ENCODE data around the gene MCUB.
A peak's percentile ranks its signal among the peaks of the same experiment; 100 is the strongest.

Gene MCUB

GRCh38 chr4:109684727-109685126 lies 124.7 kb downstream of the MCUB start:
- no peak for DNase-seq

DNA sequence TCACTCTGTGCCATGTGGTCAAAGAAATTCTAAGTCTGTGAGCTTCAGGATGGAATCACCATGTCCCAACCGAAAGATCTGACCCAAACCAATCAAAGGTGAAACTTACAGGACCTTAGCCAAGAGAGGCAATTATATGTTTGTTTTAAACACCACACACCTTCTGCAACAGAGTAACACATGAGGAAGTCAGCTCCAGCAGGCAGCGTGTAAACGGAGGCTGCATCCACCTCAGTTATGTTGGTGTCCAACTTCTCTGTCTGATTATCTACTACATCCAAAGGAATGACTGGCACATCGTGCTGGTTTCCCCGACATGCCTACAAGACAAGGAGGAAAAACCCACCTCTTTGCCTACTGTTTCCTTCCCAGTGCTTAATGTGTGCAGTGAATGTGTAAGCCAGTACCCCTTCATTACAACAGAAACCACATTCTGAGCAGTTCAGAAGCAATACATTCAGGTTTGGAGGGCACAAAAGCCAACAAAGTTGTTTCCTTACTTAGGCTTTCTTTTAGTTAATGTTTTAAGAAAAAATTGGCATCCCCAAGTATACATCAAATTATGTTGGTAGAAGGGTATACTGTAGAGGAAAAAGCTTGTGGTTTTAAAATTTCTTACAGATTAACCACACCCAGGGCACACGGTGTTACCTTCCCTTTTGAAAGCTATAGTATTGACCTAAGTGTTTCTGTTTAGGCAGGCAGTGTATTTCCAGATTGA lies 130.8 kb downstream of the MCUB start:
- peak; percentile 21 for DNase-seq

DNA sequence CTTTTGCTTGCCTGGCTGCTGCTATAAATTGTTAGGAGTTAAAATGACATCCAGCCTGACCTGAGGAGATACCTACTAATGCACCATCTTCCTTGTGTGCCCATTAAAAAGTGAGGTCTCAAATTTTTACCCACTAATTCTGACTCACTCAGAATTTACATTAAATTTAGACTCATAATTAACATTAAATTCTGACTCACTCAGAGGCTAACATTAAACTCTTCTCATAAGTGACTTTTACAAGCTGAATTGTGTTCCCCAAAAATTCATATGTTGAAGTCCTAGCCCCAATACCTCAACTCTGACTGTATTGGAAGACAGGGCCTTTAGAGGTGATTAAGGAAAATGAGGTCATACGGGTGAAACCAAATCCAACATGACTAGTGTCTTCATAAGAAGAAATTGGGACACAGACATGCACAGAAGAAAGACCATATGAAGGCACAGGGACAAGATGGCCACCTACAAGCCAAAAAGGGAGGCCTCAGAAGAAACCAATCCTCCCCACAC lies 131.4 kb downstream of the MCUB start:
- DNase-seq: no peak

DNA sequence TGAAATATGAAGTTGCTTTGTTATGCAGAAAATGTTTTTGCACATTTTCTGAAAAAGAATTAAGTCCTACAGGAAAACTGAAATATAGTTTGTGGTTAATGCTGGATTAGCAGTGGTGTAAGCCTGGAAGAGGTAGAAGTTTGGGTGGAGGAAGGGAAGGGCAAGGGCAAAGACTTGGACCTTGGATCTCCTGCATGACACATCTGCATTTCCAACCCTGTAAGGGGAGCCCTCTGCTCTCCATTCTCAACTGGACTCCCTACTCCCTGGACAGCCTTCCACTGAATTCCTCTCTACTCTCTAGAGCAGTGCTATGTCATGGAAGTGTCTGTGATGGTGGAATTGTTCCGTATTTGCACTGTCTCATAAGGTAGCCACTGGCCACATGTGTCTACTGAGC lies 138.6 kb downstream of the MCUB start:
- DNase-seq: no peak

DNA sequence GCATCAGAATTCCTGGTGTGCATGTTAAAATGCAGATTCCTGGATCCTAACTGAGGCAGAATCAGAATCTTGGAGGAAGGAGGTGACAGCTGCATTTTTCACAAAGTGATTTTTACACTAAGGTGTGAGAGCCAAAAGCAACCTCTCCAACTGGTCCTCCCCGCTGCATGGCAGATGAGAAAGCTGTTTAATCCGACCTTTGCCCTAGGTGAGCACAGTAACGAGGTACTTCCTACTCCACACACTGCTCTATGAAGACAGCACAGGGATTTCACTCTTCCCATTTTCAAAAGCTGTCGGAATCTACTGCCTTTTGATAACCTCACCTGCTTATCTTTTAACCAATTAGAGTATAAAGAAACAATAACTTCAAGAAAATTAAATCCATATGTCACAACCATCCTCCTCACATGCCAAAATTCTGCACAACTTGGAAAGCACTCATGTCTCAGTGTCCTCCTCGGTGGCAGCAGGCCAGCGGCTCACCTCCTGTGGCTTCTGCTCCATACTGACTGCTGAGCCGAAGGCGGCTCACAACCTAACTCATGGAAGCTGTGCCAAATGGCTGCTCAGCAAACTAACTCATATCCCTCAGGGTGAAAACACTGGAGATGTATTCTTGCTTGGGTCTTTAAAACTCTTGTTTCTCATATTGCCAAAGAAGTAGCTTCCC lies 139.6 kb downstream of the MCUB start:
- DNase-seq: no peak

DNA sequence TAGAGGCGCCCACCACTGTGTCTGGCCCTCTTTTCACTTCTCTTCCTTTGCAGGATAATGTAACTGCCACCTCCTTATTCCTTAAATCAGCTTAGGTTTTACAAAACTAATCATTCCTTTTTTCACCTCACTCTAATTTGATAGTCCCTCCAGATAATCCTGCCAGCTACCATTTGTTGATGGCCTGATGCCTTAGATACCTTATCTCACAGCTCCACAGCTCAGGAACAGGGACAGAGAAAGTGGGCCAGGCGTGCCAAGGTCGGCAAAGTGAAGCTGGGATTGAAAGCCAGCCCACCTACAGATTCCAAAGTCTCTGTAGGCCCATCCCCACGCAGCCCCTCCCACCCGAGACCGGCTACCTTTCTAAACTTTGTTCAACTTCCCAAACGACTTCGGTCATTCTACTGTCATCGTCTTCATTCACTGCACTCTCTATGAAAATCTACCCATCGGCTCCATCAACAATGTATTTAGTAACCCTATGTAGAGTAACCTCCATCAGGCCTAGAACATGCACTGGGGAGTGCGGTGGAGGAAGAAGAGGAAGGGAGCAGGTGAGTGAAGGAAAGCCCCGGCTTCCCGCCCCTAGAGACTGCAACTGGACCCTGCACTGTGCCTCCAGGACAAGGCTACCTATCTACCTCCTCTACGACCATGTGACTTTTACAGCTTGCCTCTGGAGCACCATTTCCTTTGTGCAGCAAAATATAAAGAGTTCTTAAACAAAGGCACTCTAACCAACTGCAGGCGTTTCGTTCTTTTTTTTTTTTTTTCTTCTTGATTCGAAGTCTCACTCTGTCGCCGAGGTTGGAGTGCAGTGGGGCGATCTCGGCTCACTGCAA lies 141.7 kb downstream of the MCUB start:
- DNase-seq: no peak

GRCh38 chr4:109702950-109703663 lies 143.1 kb downstream of the MCUB start, which contains the start of gene CASP6:
TSS of gene CASP6 (minus strand) at chr4:109703445. CDS start at chr4:109703395, 50 bp downstream.
- DNase-seq: peak; percentile 78

DNA sequence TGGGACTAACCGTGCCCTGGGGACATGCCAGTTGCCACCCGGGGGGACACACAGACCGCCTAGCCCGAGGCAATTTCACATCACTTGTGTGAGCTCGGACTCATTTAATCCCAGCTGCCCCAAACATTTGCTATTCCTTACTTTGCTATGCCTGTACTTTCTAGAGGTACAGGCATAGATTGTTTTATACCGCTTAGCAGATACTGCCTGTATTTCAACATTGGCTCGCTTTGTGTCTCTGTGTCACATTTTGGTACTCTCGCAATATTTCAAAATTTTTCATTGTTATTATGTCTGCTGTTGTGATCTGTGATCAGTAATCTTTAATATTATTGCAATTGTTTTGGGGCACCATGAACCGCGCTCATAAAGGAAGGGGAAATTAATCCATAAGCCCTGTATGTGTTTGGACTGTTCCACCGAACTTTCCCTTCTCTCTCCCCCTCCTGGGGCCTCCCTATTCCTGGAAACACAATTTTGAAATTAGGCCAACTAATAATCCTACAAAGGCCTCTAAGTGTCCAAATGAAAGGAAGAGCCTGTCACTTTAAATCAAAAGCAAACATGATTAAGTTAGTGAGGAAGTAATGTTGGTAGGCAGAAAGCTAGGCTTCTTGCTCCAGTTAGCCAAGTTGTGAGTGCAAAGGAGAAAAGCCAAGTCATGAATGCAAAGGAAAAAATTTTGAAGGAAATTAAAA lies 143.8 kb downstream of the MCUB start:
- no peak for DNase-seq

- no peak for DNase-seq
Observed at GRCh38 chr4:109708435-109708834, 148.4 kb downstream of the MCUB start.

- no peak for DNase-seq
Observed at GRCh38 chr4:109708990-109709389, 148.9 kb downstream of the MCUB start.

- DNase-seq: no peak
Observed at GRCh38 chr4:109713500-109713899, 153.5 kb downstream of the MCUB start.

DNA sequence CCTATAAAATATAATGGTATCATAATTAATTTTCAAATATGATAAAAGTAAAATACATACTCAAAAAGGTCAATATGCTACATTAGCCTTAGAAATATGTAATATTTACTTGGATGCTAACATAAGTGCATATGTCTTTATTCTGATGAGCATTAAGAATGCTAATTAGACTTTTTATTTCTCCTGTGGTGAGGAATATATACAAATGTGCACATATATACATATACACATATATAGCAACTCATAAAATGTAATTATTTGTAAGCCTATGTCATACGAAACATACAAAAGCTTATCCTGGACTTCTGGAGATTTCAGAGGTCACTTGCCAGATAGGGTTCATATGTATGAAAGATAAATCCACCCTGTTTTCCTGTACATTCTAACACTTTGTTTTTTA lies 158.7 kb downstream of the MCUB start:
- DNase-seq: no peak

- DNase-seq: no peak
Observed at GRCh38 chr4:109719604-109720003, 159.6 kb downstream of the MCUB start.

DNA sequence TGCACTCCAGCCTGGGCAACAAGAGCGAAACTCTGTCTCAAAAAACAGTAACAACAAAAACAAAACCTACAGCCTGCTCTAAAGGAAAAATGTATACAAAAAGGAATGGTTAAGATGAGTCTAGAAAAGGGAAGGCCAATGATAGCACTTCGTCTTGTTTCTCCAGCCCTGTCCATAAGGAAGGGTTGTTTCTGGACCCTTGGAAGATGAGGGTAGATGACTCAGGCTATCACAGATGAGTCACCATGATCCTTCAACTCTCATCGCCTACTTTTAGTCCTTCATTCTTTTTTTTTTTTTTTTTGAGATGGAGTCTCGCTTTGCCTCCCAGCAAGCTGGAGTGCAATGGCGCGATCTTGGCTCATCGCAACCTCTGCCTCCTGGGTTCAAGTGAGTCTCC lies 161.0 kb downstream of the MCUB start:
- no peak for DNase-seq

DNA sequence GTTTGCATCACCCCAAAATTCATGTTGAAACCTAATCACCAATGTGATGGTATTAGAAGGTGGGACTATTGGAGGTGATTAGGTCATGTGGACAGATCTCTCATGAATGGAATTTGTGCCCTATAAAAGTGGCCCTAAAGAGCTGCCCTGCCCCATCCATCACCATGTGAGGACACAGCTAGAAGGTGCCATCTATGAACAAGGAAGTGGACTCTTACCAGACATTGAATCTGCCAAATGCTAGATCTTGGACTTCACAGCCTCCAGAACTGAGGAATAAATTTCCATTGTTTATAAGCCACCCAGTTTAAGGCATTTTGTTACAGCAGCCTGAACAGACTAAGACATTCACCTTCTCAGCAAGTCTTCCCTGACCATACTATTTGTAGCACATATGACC lies 162.3 kb downstream of the MCUB start:
- no peak for DNase-seq

- no peak for DNase-seq
Observed at GRCh38 chr4:109723110-109723509, 163.1 kb downstream of the MCUB start.

DNA sequence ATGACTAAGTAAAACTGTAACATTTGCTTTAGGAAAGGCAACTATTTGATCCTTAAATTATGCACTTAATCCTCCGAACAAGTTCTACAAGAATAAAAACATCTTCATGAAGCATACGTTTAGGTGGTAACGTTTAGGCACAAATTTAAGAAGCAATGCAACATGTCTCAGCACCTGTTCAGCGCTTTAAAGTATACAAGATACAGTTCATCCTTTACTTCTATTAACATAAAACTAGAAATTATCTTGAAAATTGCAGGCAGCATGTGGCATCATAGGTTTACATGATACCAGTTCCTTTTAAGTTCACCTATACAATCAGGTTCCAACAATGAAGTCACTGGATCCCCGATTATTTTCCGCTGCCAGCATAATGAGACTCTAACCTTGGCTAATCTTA lies 168.3 kb downstream of the MCUB start:
- DNase-seq: no peak

GRCh38 chr4:109729117-109729717 lies 169.2 kb downstream of the MCUB start:
- peak; percentile 11 for DNase-seq

DNA sequence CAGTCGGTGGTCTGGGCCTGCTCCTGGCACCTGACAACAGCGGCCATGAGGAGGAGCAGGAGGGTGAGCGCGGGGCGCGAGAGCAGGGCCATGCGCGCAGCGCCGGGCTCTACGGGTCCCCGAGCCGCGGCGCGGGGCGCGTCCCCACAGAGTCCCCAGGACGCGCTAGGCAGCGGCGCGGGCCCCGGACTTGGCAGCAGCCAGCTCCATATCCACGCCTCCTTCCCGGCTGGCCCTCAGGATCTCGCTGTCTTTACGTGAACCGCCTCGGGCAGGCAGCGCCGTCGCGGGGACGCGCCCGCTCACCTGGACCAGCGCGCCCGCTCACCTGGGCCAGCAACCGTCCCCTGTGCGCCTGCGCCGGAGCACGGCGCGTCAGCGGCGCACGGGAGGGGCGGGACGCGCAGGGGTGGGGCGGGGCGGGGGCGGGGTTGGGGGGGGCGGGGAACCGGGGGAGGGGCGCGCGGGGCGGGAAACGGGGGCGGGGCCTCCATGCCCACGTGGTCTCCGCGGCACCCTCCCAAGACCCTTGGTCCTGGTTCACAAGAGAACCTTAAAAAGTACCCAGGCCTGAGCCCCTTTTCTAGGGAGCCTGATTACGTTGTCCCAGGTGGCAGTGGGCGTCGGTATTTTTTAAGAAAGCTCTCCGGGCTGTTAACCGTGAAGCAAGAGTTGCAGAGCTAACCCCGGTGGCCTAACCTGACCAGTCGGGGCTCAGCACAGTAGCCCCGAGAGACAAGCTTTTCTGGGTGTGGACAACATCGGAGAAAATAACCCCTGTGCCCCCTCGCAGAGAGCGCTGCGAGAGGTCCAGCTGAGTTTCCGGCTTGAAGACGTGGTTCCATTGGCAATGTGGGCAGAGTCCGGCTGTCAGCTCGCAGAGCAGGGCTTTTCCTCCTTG lies 169.9 kb downstream of the MCUB start, which contains the start of gene PLA2G12A:
Gene PLA2G12A, minus strand, starts transcription at position 353 of the 901 bp plus-strand sequence. Its CDS starts 261 bp downstream, at position 92.
- peak; percentile 83 for DNase-seq

Data from activated CD4-positive, alpha-beta T cell treated with anti-CD3 and anti-CD28 coated beads, Interleukin-10, Interleukin-2, amounts not matched to agents 100 ng/mL and 50 ng/mL, durations not matched to agents 16 hours and 8 hours (primary cell).